GM21390 (cell line): ENCODE data around the gene CNNM1.

Experiments
- ATAC-seq: cut with Tn5 transposase; IDR thresholded peaks from one replicate; pipeline ENCODE4 v1.9.1; 2021; ENCODE audit not compliant: unreplicated experiment

CNNM1 gene

GRCh38 chr10:99329304-99329553 lies at the start of gene CNNM1:
Gene CNNM1 (plus strand): TSS chr10:99329356. CDS start chr10:99329388, 32 bp downstream.
- peak; percentile 77 for ATAC-seq

- ATAC-seq: peak; percentile 37
Measured at GRCh38 chr10:99279626-99280111, 49.5 kb upstream of the CNNM1 start.

- peak; percentile 84 for ATAC-seq
Measured at GRCh38 chr10:99280472-99280871, 48.7 kb upstream of the CNNM1 start.

- ATAC-seq: no peak
Measured at GRCh38 chr10:99285881-99286280, 43.3 kb upstream of the CNNM1 start.

GRCh38 chr10:99290306-99290705 lies 38.9 kb upstream of the CNNM1 start:
- no peak for ATAC-seq

GRCh38 chr10:99292159-99292558 lies 37.0 kb upstream of the CNNM1 start:
- ATAC-seq: no peak

- no peak for ATAC-seq
Measured at GRCh38 chr10:99296605-99297004, 32.6 kb upstream of the CNNM1 start.

- ATAC-seq: no peak
Measured at GRCh38 chr10:99297033-99297432, 32.1 kb upstream of the CNNM1 start.

GRCh38 chr10:99303899-99304861 lies 25.0 kb upstream of the CNNM1 start:
- ATAC-seq: no peak

- ATAC-seq: no peak
Measured at GRCh38 chr10:99304862-99305229, 24.3 kb upstream of the CNNM1 start.

- ATAC-seq: no peak
Measured at GRCh38 chr10:99312501-99312900, 16.7 kb upstream of the CNNM1 start.

- no peak for ATAC-seq
Measured at GRCh38 chr10:99315853-99316252, 13.3 kb upstream of the CNNM1 start.

- ATAC-seq: no peak
Measured at GRCh38 chr10:99316374-99316773, 12.8 kb upstream of the CNNM1 start.

GRCh38 chr10:99318048-99318447 lies 11.1 kb upstream of the CNNM1 start:
- no peak for ATAC-seq

GRCh38 chr10:99318475-99318874 lies 10.7 kb upstream of the CNNM1 start:
- no peak for ATAC-seq

GRCh38 chr10:99325281-99325680 lies 3.9 kb upstream of the CNNM1 start:
- ATAC-seq: no peak

GRCh38 chr10:99326871-99327270 lies 2.3 kb upstream of the CNNM1 start:
- no peak for ATAC-seq

GRCh38 chr10:99328579-99329303 lies 415 bp upstream of the CNNM1 start:
- no peak for ATAC-seq

GRCh38 chr10:99329554-99330346 lies 594 bp downstream of the CNNM1 start:
- peak; percentile 43 for ATAC-seq

GRCh38 chr10:99330347-99330924 lies 1.3 kb downstream of the CNNM1 start:
- no peak for ATAC-seq

- ATAC-seq: no peak
Measured at GRCh38 chr10:99331207-99331803, 2.1 kb downstream of the CNNM1 start.
